Activated CD8-positive, alpha-beta memory T cell treated with anti-CD3 and anti-CD28 coated beads for 36 hours (primary cell): ENCODE results near the gene CXCR5. TPM values are rescaled to one million over a fixed set of nuclear protein-coding genes. Genes with fewer than 3 reads are reported as not detected.

Experiments used
- CTCF ChIA-PET: fragments of 350-600 bp; sonication (Branson Sonifier 250); formaldehyde crosslinking; loops from one replicate; lab custom pipeline; 2021; ENCODE audit warnings: antibody characterized with exemption; lab: Charles Lee
- POLR2A ChIA-PET: fragments of 350-600 bp; sonication (Branson Sonifier 250); formaldehyde crosslinking; loops from one replicate; lab custom pipeline; 2021; ENCODE audit warnings: antibody characterized with exemption; lab: Charles Lee
- total RNA-seq, 2 experiments: library from RNA; stranded (reverse); gene quantifications; one replicate each; pipeline ENCODE4 v1.2.3, GENCODE V29; 2021

The CXCR5 gene
- total RNA-seq, 2 experiments from 2014 or later, result 2.3 TPM

GRCh38 chr11:118870396-118871343 lies 13.0 kb upstream of the CXCR5 start:
- CTCF ChIA-PET, result interaction anchor here (0.9 to 2.2 kb wide), 10 partner anchors 8 to 181 kb away, joined by 3 to 10 read pairs (median 3); partner anchors contain the start of gene DDX6
- POLR2A ChIA-PET, result interaction anchor here (0.6 to 3.1 kb wide), 7 partner anchors 13 to 215 kb away, joined by 3 to 58 read pairs (median 4); partner anchors contain the start of genes CXCR5 and DDX6

DNA sequence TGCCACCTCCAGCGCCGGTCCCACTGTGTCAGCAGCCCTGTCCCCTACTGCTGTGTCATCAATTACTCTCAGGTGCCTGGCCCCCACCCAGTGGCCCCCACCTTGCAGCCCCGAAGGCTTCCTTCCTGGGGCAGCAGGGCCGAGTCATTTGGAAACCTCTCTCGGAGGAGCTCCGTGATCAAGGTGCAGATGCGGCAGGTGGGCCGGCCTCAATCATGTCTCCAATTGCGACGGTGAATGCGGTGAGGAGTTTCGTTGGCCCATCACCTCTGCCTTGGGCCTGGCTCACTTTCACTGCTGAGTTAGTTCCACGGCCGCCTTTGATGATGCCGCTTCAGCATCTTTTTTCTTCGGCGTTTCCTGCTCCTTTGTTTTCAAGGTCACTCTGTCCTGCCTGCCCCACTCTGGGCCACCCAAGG lies 11.3 kb upstream of the CXCR5 start:
- CTCF ChIA-PET, result interaction anchor here (0.9 to 1.8 kb wide), 5 partner anchors 9 to 84 kb away, joined by 4 to 5 read pairs (median 5); partner anchors contain the start of genes CXCR5 and UPK2
- POLR2A ChIA-PET, result interaction anchor here (0.5 to 1.4 kb wide), 3 partner anchors 70 to 89 kb away, joined by 5 to 13 read pairs (median 10); partner anchors contain the start of gene DDX6

DNA sequence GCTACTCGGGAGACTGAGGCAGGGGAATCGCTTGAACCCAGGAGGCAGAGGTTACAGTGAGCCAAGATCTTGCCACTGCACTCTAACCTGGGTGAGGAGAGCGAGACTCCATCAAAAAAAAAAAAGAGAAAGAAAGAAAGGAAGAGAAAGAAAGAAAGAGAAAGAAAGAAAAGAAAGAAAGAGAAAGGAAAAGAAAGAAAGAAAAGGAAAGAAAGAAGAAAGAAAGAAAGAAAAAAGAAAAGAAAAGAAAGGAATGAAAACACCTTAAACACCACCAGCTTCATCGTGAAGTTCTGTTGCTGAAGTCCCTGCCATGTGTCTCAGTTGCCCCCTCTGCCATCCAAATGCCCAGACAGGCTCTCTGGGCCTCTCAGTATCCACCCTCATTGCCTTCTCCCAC lies 9.9 kb upstream of the CXCR5 start:
- POLR2A ChIA-PET, result no interaction called here

GRCh38 chr11:118876286-118876685 lies 7.4 kb upstream of the CXCR5 start:
- POLR2A ChIA-PET, result interaction anchor here (1.2 kb wide), 4 partner anchors 20 to 181 kb away, joined by 3 to 17 read pairs (median 4); partner anchors contain the start of genes DDX6, RPS25 and TRAPPC4

More for the DNA sequence above, 9.9 kb upstream of the CXCR5 start:
- CTCF ChIA-PET, result interaction anchor here (0.7 to 1.8 kb wide), 4 partner anchors 10 to 81 kb away, joined by 3 to 5 read pairs (median 4); partner anchors contain the start of gene CXCR5

GRCh38 chr11:118877487-118878162 lies 6.1 kb upstream of the CXCR5 start:
- CTCF ChIA-PET, result interaction anchor here (0.7 to 3.2 kb wide), 4 partner anchors 11 to 86 kb away, joined by 3 to 15 read pairs (median 6); partner anchors contain the start of gene DDX6

More at GRCh38 chr11:118876286-118876685, 7.4 kb upstream of the CXCR5 start:
- CTCF ChIA-PET, result interaction anchor here (1.1 to 3.2 kb wide), 3 partner anchors 53 to 186 kb away, joined by 3 to 15 read pairs (median 9); partner anchors contain the start of gene DDX6

DNA sequence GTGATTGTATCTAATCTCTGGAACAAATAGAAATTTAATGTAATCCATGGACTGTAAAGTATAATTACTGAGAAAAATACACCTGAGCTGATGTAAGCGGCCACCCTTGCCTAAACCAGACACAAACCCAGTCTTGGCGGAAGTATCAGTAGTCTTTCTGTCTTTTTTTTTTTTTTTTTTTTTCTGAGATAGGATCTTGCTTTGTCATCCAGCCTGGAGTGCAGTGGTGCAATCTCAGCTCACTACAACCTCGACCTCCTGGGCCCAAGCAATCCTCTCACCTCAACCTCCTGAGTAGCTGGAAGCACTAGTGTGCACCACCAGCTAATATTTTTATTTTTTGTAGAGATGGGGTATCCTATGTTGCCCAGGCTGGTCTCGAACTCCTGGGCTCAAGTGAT lies 5.5 kb upstream of the CXCR5 start:
- CTCF ChIA-PET, result interaction anchor here (0.7 to 3.2 kb wide), 5 partner anchors 8 to 87 kb away, joined by 3 to 15 read pairs (median 7); partner anchors contain the start of gene DDX6
- POLR2A ChIA-PET, result interaction anchor here (0.6 kb wide), 1 partner anchor 33 kb away, joined by 3 read pairs; no protein-coding TSS in a partner anchor

More at GRCh38 chr11:118877487-118878162, 6.1 kb upstream of the CXCR5 start:
- POLR2A ChIA-PET, result interaction anchor here (0.6 to 1.2 kb wide), 5 partner anchors 18 to 182 kb away, joined by 3 to 17 read pairs (median 3); partner anchors contain the start of genes DDX6, RPS25 and TRAPPC4

DNA sequence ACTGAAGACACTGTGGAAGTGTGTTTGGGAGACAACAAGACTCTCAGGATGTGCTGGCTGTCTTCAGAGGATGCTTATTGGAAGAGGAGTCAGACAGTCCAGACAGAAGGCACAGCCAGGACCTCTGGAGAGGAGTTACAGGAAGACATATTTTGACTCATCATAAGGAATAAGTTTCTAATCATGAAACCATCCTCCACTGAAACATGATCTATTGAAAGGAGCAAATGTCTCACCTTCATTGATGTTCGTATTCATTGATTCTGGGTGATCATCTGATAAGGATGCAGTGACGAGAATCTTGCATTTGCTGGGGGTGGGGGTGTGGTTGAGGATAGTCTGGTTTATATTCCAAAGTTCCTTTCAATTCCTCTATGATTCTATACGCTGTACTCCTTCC lies 2.5 kb upstream of the CXCR5 start:
- CTCF ChIA-PET, result interaction anchor here (1.0 kb wide), 1 partner anchor 8 kb away, joined by 5 read pairs; no protein-coding TSS in a partner anchor

DNA sequence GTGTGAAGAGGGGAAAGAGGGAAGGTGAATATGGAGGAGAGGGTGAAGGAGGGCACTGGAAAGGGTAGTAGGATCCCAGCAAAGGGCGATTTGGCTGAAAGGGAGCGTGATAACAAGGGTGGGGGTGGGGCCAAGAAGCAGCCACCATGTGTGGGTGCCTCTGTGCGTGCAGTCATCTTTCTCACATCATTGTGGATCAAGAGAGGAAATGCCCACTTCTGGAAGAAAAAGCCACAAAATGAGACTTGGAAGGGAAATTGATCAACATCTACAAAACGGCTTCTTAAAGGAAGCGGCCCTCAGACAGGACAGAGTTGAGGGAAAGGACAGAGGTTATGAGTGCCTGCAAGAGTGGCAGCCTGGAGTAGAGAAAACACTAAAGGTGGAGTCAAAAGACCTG lies 1.2 kb upstream of the CXCR5 start:
- POLR2A ChIA-PET, result no interaction called here

More for the DNA sequence above, 2.5 kb upstream of the CXCR5 start:
- POLR2A ChIA-PET, result no interaction called here

GRCh38 chr11:118883004-118883367 lies 706 bp upstream of the CXCR5 start:
- POLR2A ChIA-PET, result interaction anchor here (0.6 to 1.7 kb wide), 5 partner anchors 12 to 117 kb away, joined by 3 to 5 read pairs (median 4); no protein-coding TSS in a partner anchor
- CTCF ChIA-PET, result interaction anchor here (0.7 to 1.5 kb wide), 7 partner anchors 11 to 91 kb away, joined by 3 to 5 read pairs (median 4); no protein-coding TSS in a partner anchor

More for the DNA sequence above, 1.2 kb upstream of the CXCR5 start:
- CTCF ChIA-PET, result interaction anchor here (0.6 to 1.5 kb wide), 3 partner anchors 13 to 90 kb away, joined by 4 to 5 read pairs (median 4); no protein-coding TSS in a partner anchor

DNA sequence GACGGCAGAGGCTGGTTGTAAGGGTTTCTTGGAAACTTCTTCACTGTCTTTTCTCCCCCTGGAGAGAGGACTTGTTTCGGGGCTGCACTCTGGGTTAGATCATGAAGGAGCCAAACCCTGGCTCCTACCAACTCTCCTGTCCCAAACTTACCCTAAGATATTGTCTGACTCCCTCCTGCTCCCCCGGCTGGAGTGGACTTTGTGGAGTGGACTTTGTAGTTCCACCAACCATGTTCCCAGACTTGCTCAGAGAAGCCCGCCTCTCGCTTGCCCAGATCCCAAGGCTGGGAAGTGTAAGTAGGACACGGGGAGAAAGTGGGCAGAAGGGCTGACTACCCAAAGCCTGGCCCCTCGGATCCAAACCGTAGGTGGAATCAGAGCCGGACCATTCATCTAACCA lies 1.2 kb downstream of the CXCR5 start:
- ChIA-PET CTCF (no interaction called here), POLR2A (no interaction called here)

DNA sequence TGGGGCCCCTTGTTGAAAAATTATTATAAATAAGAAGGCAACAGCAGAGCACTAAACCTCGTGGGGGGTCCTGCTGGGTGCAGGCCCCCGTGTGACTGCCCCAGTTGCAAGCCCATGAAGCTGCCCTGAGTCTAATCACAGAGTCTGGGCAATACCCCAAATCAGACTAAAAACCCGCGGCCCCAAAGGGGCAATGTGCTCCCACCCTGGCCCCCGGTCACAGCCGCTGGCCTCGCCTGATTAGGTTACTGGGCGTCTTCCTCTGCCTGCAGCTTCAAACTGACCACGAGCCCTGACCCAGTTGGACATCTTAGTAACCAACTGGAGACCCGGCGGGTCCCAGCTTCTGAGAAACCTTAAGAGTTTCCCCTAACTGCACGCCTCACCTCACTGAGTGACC lies 1.6 kb downstream of the CXCR5 start:
- ChIA-PET POLR2A (no interaction called here), CTCF (no interaction called here)

GRCh38 chr11:118885831-118886565 lies 2.3 kb downstream of the CXCR5 start:
- CTCF ChIA-PET, result no interaction called here

DNA sequence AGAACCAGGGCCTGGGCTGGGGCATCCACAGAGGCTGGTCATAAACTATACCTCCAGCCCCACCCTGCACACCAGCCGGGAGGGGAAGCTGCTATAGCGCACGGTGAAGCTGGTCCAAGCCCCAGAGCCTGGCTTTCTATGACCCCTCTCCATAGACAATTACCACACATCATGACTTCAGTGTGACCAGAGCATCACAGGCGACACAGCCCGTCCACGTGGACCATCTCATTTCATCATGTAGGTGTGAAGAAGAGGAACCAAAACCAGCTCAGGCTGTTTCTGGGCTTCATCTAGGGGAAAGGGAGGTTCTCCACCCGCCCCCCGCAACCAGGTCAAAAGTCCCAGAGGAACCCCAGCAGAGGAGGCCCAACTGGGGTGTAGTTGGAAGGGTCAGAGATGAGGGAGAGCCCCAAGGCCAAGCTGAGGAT lies 3.0 kb downstream of the CXCR5 start:
- ChIA-PET CTCF (interaction anchor here (0.6 kb wide), 1 partner anchor 156 kb away, joined by 3 read pairs; no protein-coding TSS in a partner anchor), POLR2A (no interaction called here)

More at GRCh38 chr11:118885831-118886565, 2.3 kb downstream of the CXCR5 start:
- POLR2A ChIA-PET, result no interaction called here

- ChIA-PET CTCF (interaction anchor here (0.6 kb wide), 1 partner anchor 155 kb away, joined by 3 read pairs; no protein-coding TSS in a partner anchor), POLR2A (no interaction called here)
These were observed 3.5 kb downstream of the CXCR5 start for GRCh38 chr11:118887206-118887605.

GRCh38 chr11:118888398-118888797 lies 4.7 kb downstream of the CXCR5 start:
- CTCF ChIA-PET, result interaction anchor here (1.0 kb wide), 1 partner anchor 10 kb away, joined by 3 read pairs; no protein-coding TSS in a partner anchor
- POLR2A ChIA-PET, result no interaction called here

- CTCF ChIA-PET, result interaction anchor here (0.8 to 1.1 kb wide), 2 partner anchors 67 to 99 kb away, joined by 4 read pairs; partner anchors contain the start of gene DDX6
- POLR2A ChIA-PET, result no interaction called here
These were observed 6.1 kb downstream of the CXCR5 start for GRCh38 chr11:118889797-118890196.

DNA sequence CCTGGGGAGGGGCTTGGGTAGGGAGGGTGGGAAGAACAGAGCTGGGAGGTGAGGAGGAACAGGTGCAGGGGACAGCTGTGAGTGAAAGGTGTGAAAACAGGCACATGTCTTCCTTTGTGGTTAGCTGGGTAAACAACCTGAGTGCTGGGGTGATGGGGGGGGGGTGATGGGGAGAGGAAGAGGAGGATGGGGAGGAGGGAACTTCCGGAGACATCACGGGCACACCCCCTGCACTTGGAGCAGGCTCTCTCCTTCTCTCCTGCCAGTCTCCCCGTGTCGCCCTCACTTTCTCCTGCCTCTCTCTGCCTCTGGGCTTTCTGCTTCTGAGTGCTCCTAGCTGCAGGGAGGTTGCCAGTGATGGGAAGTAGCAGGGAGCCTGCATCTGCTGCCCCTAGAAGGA lies 8.8 kb downstream of the CXCR5 start:
- POLR2A ChIA-PET, result no interaction called here
- CTCF ChIA-PET, result interaction anchor here (0.7 to 1.6 kb wide), 7 partner anchors 13 to 246 kb away, joined by 3 to 5 read pairs (median 3); no protein-coding TSS in a partner anchor
